IMR-90 (cell line): Measurements from ENCODE around the gene OR6C6. TPM values are rescaled to one million over a fixed set of nuclear protein-coding genes. Genes with fewer than 3 reads are reported as not detected.

Experiments used
- ATAC-seq: fragments of 200-7000 bp; cut with Tn5 transposase; 2 replicates; pipeline ENCODE4 v1.9.1; 2020; ENCODE audit warnings: low read depth, mild to moderate bottlenecking, moderate library complexity
- BruUV-seq: library from RNA; stranded (reverse); fragments of 400-500 nt; replicated peaks from 2 replicates; lab custom pipeline; 2021; lab: Mats Ljungman, UMichigan
- CTCF ChIA-PET: fragments of 300-600 bp; formaldehyde crosslinking; extraction: SDS; loops from one replicate; lab custom pipeline; 2021; ENCODE audit warnings: antibody characterized with exemption; lab: Yijun Ruan, JAX
- POLR2A ChIA-PET: fragments of 300-600 bp; sonication (Branson Sonifier 250); formaldehyde crosslinking; loops from one replicate; lab custom pipeline; 2022; ENCODE audit warnings: antibody characterized with exemption; ENCODE audit not compliant: unreplicated experiment; lab: Charles Lee
- DNase-seq: peaks from one replicate; pipeline ENCODE4 v3.0.0; 2013
- H2AFZ ChIP-seq: replicated peaks from 2 replicates; pipeline ENCODE3; 2013; ENCODE audit warnings: low read length, mild to moderate bottlenecking; ENCODE audit not compliant: poor library complexity
- H2AK5ac ChIP-seq: 2 replicates; pipeline ENCODE4 v1.6.1; 2013; ENCODE audit warnings: low read depth, low read length, inconsistent platforms
- H2AK9ac ChIP-seq: replicated peaks from 2 replicates; pipeline ENCODE3; 2013; ENCODE audit warnings: mild to moderate bottlenecking, low read depth, low read length, moderate library complexity; ENCODE audit not compliant: poor library complexity
- H2BK120ac ChIP-seq: 2 replicates; pipeline ENCODE4 v1.6.1; 2013; ENCODE audit warnings: low read depth, low read length, inconsistent platforms
- H2BK15ac ChIP-seq: 3 replicates; pipeline ENCODE4 v1.6.1; 2013; ENCODE audit warnings: low read depth, low read length, inconsistent platforms
- H2BK20ac ChIP-seq: 2 replicates; pipeline ENCODE4 v1.6.1; 2013; ENCODE audit warnings: low read depth, mild to moderate bottlenecking, inconsistent platforms, low read length, moderate library complexity
- H2BK5ac ChIP-seq: 2 replicates; pipeline ENCODE4 v1.6.1; 2013; ENCODE audit warnings: mild to moderate bottlenecking, low read depth, low read length, inconsistent platforms; ENCODE audit not compliant: poor library complexity, severe bottlenecking
- H3K14ac ChIP-seq: replicated peaks from 2 replicates; pipeline ENCODE4 v1.6.1; 2013; ENCODE audit warnings: low read depth, low read length, inconsistent platforms
- H3K18ac ChIP-seq: 2 replicates; pipeline ENCODE4 v1.6.1; 2013; ENCODE audit warnings: low read depth, low read length, control low read depth
- H3K23ac ChIP-seq: 2 replicates; pipeline ENCODE4 v1.6.1; 2013; ENCODE audit warnings: low read depth, low read length, inconsistent platforms
- H3K27ac ChIP-seq: 2 replicates; pipeline ENCODE4 v1.5.1; 2013; ENCODE audit warnings: mild to moderate bottlenecking, control low read depth, low read length; ENCODE audit not compliant: insufficient read depth
- H3K27me3 ChIP-seq: 2 replicates; pipeline ENCODE4 v1.6.1; 2013; ENCODE audit warnings: low read length; ENCODE audit not compliant: control insufficient read depth, insufficient read depth
- H3K36me3 ChIP-seq: 2 replicates; pipeline ENCODE4 v1.6.1; 2013; ENCODE audit warnings: low read length, mixed read lengths; ENCODE audit not compliant: control insufficient read depth, insufficient read depth
- H3K4ac ChIP-seq: 2 replicates; pipeline ENCODE4 v1.6.1; 2013; ENCODE audit warnings: low read depth, low read length, inconsistent platforms
- H3K4me1 ChIP-seq: 2 replicates; pipeline ENCODE4 v1.6.1; 2013; ENCODE audit warnings: low read length, mixed read lengths; ENCODE audit not compliant: control insufficient read depth, insufficient read depth
- H3K4me2 ChIP-seq: 2 replicates; pipeline ENCODE4 v1.6.1; 2013; ENCODE audit warnings: low read depth, mild to moderate bottlenecking, control low read depth, low read length, moderate library complexity
- H3K4me3 ChIP-seq: 2 replicates; pipeline ENCODE4 v1.5.1; 2013; ENCODE audit warnings: low read depth, mild to moderate bottlenecking, control low read depth, low read length, moderate library complexity; ENCODE audit not compliant: insufficient read depth
- H3K56ac ChIP-seq: 2 replicates; pipeline ENCODE4 v1.6.1; 2013; ENCODE audit warnings: low read length, inconsistent platforms; ENCODE audit not compliant: insufficient read depth; ENCODE audit errors: extremely low read depth
- H3K79me1 ChIP-seq, 2 experiments: 2 replicates each; pipeline ENCODE4 v1.6.1; 2013; ENCODE audit warnings: low read length in 2 of 2, inconsistent platforms in 1 of 2, low read depth in 1 of 2
- H3K9ac ChIP-seq: 2 replicates; pipeline ENCODE4 v1.6.1; 2013; ENCODE audit warnings: low read depth, low read length, control low read depth
- H3K9me1 ChIP-seq: 2 replicates; pipeline ENCODE4 v1.6.1; 2013; ENCODE audit warnings: low read length, inconsistent platforms; ENCODE audit not compliant: insufficient read depth
- H3K9me3 ChIP-seq: 2 replicates; pipeline ENCODE4 v1.6.1; 2013; ENCODE audit warnings: low read length; ENCODE audit not compliant: control insufficient read depth, insufficient read depth
- H4K20me1 ChIP-seq: 2 replicates; pipeline ENCODE4 v1.6.1; 2013; ENCODE audit warnings: low read length, inconsistent platforms; ENCODE audit not compliant: insufficient read depth
- H4K5ac ChIP-seq: 2 replicates; pipeline ENCODE4 v1.6.1; 2013; ENCODE audit warnings: mild to moderate bottlenecking, low read depth, low read length, control low read depth
- H4K8ac ChIP-seq, 2 experiments: 2 replicates each; pipeline ENCODE4 v1.6.1; 2013; ENCODE audit warnings: low read depth in 2 of 2, low read length in 2 of 2, control low read depth in 1 of 2, inconsistent platforms in 1 of 2
- H4K91ac ChIP-seq: 2 replicates; pipeline ENCODE4 v1.6.1; 2013; ENCODE audit warnings: low read depth, low read length, inconsistent platforms; ENCODE audit not compliant: insufficient read depth
- BHLHE40 ChIP-seq: fragments of 150-350 bp; IDR thresholded peaks from 2 replicates; pipeline ENCODE4 v1.6.1; 2016; ENCODE audit warnings: mild to moderate bottlenecking, low read depth, low read length
- CEBPB ChIP-seq: IDR thresholded peaks from 2 replicates; pipeline ENCODE4 v1.6.1; 2012; ENCODE audit warnings: low read depth, low read length, improper control_type of control experiment
- CHD1 ChIP-seq: IDR thresholded peaks from 2 replicates; pipeline ENCODE4 v1.6.1; 2012; ENCODE audit warnings: low read depth, low read length, improper control_type of control experiment
- FOS ChIP-seq: fragments of 150-350 bp; IDR thresholded peaks from 2 replicates; pipeline ENCODE4 v1.6.1; 2016; ENCODE audit warnings: low read depth, low read length
- MAFK ChIP-seq: IDR thresholded peaks from 2 replicates; pipeline ENCODE4 v1.6.1; 2012; ENCODE audit warnings: low read depth, low read length, improper control_type of control experiment
- MAZ ChIP-seq: IDR thresholded peaks from 2 replicates; pipeline ENCODE4 v1.6.1; 2012; ENCODE audit warnings: low read depth, mild to moderate bottlenecking, low read length, improper control_type of control experiment, moderate library complexity, borderline replicate concordance
- MXI1 ChIP-seq: IDR thresholded peaks from 2 replicates; pipeline ENCODE4 v1.6.1; 2012; ENCODE audit warnings: low read depth, mild to moderate bottlenecking, low read length, moderate library complexity, borderline replicate concordance
- NFE2L2 ChIP-seq: fragments of 150-350 bp; IDR thresholded peaks from 2 replicates; pipeline ENCODE4 v1.6.1; 2016; ENCODE audit warnings: low read depth, mild to moderate bottlenecking, low read length
- POLR2A ChIP-seq: IDR thresholded peaks from 2 replicates; pipeline ENCODE4 v1.6.1; 2012; ENCODE audit warnings: mild to moderate bottlenecking, low read depth, low read length
- RAD21 ChIP-seq: IDR thresholded peaks from 2 replicates; pipeline ENCODE4 v1.6.1; 2012; ENCODE audit warnings: low read length, improper control_type of control experiment
- RCOR1 ChIP-seq: IDR thresholded peaks from 2 replicates; pipeline ENCODE4 v1.6.1; 2012; ENCODE audit warnings: mild to moderate bottlenecking, low read length, improper control_type of control experiment; ENCODE audit not compliant: insufficient replicate concordance
- RFX5 ChIP-seq: IDR thresholded peaks from 2 replicates; pipeline ENCODE4 v1.8.0; 2012; ENCODE audit warnings: low read depth, mild to moderate bottlenecking, low read length, moderate library complexity
- SMC3 ChIP-seq: fragments of 150-350 bp; IDR thresholded peaks from 2 replicates; pipeline ENCODE4 v1.6.1; 2016; ENCODE audit warnings: low read depth, mild to moderate bottlenecking, antibody characterized with exemption, low read length, moderate library complexity
- dilution Hi-C: fragments of 300-500 bp; cut with HindIII; formaldehyde crosslinking; loops from one replicate; pipeline ENCODE4 v1.14.3; 2018; ENCODE audit warnings: low sequenced_read_pairs; ENCODE audit not compliant: unreplicated experiment
- in situ Hi-C: fragments of 300-500 bp; cut with MboI; formaldehyde crosslinking; loops from 3 replicates; pipeline ENCODE4 v1.14.3; 2019; ENCODE audit warnings: low sequenced_read_pairs, inconsistent platforms, mixed read lengths
- intact Hi-C: fragments of 100-400 bp; cut with micrococcal nuclease; formaldehyde crosslinking; loops from 2 replicates; pipeline ENCODE4 v1.10.0; 2022
- polyA plus RNA-seq, 3 experiments: library from polyadenylated mRNA; depleted of rRNA; stranded (reverse); fragments of >200 nt; gene quantifications; 2 replicates each; pipeline ENCODE4 v1.2.3, GENCODE V29; 2012; ENCODE audit warnings: low replicate concordance in 1 of 3
- total RNA-seq: library from RNA; depleted of rRNA; stranded (reverse); fragments of >200 nt; gene quantifications from 2 replicates; pipeline ENCODE4 v1.2.3, GENCODE V29; 2012
- TF ChIP-seq, protein P1 (sequence below): fragments of 150-350 bp; IDR thresholded peaks from 2 replicates; pipeline ENCODE4 v1.6.1; 2016; ENCODE audit warnings: low read depth, mild to moderate bottlenecking, low read length, moderate library complexity, borderline replicate concordance
- TF ChIP-seq, protein P2 (sequence below): conservative IDR thresholded peaks from 2 replicates; pipeline ENCODE4 v1.5.1; 2012; ENCODE audit warnings: mild to moderate bottlenecking, low read depth, low read length, improper control_type of control experiment
- TF ChIP-seq, protein P3 (sequence below): fragments of 150-350 bp; IDR thresholded peaks from 2 replicates; pipeline ENCODE4 v1.6.1; 2017; ENCODE audit warnings: mild to moderate bottlenecking, antibody characterized with exemption, low read length, low read depth

Gene OR6C6
- total and polyA plus RNA-seq, 2 of the 4 experiments (the other 2 are of a cell fraction): not detected

DNA sequence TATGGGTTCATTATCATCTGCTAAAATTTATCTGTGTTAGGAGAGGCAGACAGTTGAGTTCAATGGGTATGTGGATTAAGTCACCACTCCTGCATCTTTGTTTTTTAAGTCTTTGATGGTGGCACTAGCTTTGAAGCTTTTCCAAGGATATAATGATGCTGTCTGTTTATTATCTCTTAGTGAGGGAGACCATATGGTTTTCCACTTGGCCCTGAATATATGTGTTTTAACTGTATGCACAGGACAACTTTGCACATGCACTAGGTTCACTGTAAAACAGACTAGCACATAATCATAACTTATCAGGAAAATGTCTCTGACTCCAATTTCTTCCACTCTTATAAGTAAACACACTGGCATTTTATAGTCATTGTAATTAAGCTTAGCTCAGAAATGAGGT, 43.1 kb downstream of the OR6C6 start:
- in situ Hi-C loops (no loop called here), dilution Hi-C loops (no loop called here), intact Hi-C loops (no loop called here)
- Histone ChIP-seq H2BK5ac (no peak overlapping the region), H3K56ac (no peak overlapping the region), H3K27me3 (no peaks in the 10 kb centered on the region), H4K91ac (no peak overlapping the region), H3K4me2 (no peak overlapping the region), H2AK5ac (no peak overlapping the region), H3K27ac (no peak overlapping the region), H4K8ac (no peak overlapping the region), H2BK15ac (no peak overlapping the region), H3K9ac (no peak overlapping the region), H4K20me1 (no peaks in the 10 kb centered on the region), H3K4me1 (no peaks in the 10 kb centered on the region), H4K5ac (no peak overlapping the region), H3K4me3 (no peak overlapping the region), H2AFZ (no peak overlapping the region), H3K14ac (no peak overlapping the region), H3K23ac (no peak overlapping the region), H3K18ac (no peak overlapping the region), H3K9me3 (no peaks in the 10 kb centered on the region), H3K36me3 (no peaks in the 10 kb centered on the region), H3K4ac (no peak overlapping the region), H2BK20ac (no peak overlapping the region), H3K79me1 (no peaks in the 10 kb centered on the region), H2BK120ac (no peak overlapping the region), H3K9me1 (no peaks in the 10 kb centered on the region), H2AK9ac (no peak overlapping the region)
- no TSS peak for BruUV-seq
- TF ChIP-seq, protein P1, sequence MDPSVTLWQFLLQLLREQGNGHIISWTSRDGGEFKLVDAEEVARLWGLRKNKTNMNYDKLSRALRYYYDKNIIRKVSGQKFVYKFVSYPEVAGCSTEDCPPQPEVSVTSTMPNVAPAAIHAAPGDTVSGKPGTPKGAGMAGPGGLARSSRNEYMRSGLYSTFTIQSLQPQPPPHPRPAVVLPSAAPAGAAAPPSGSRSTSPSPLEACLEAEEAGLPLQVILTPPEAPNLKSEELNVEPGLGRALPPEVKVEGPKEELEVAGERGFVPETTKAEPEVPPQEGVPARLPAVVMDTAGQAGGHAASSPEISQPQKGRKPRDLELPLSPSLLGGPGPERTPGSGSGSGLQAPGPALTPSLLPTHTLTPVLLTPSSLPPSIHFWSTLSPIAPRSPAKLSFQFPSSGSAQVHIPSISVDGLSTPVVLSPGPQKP: no peak
- TF ChIP-seq, protein P2, sequence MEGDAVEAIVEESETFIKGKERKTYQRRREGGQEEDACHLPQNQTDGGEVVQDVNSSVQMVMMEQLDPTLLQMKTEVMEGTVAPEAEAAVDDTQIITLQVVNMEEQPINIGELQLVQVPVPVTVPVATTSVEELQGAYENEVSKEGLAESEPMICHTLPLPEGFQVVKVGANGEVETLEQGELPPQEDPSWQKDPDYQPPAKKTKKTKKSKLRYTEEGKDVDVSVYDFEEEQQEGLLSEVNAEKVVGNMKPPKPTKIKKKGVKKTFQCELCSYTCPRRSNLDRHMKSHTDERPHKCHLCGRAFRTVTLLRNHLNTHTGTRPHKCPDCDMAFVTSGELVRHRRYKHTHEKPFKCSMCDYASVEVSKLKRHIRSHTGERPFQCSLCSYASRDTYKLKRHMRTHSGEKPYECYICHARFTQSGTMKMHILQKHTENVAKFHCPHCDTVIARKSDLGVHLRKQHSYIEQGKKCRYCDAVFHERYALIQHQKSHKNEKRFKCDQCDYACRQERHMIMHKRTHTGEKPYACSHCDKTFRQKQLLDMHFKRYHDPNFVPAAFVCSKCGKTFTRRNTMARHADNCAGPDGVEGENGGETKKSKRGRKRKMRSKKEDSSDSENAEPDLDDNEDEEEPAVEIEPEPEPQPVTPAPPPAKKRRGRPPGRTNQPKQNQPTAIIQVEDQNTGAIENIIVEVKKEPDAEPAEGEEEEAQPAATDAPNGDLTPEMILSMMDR: no peak
- TF ChIP-seq MXI1 (no peak), BHLHE40 (no peak), CHD1 (no peak), POLR2A (no peak), RFX5 (no peak), MAFK (no peak), FOS (no peak), RCOR1 (no peak), MAZ (no peak), CEBPB (no peak), SMC3 (no peak), RAD21 (no peak), NFE2L2 (no peak)
- TF ChIP-seq, protein P3, sequence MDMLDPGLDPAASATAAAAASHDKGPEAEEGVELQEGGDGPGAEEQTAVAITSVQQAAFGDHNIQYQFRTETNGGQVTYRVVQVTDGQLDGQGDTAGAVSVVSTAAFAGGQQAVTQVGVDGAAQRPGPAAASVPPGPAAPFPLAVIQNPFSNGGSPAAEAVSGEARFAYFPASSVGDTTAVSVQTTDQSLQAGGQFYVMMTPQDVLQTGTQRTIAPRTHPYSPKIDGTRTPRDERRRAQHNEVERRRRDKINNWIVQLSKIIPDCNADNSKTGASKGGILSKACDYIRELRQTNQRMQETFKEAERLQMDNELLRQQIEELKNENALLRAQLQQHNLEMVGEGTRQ: no peak
- CTCF ChIA-PET: no interaction called here
- ATAC-seq (no peak), DNase-seq (no peak)
- POLR2A ChIA-PET: no interaction called here
